GM10248 (cell line): ENCODE data around the gene WWC2.

ENCODE experiments used
- CTCF ChIA-PET: fragments of 300-600 bp; sonication (Branson Sonifier 250); formaldehyde crosslinking; extraction: SDS; loops from one replicate; lab custom pipeline; 2021; ENCODE audit warnings: antibody characterized with exemption; lab: Yijun Ruan, JAX
- POLR2A ChIA-PET: fragments of 350-650 bp; sonication (Branson Sonifier 250); formaldehyde crosslinking; extraction: SDS; loops from one replicate; lab custom pipeline; 2020; ENCODE audit warnings: antibody characterized with exemption; lab: Yijun Ruan, JAX
- DNase-seq: peaks from one replicate; pipeline ENCODE4 v3.0.0; 2012; ENCODE audit errors: extremely low spot score
- TF ChIP-seq, protein P1 (sequence below): IDR thresholded peaks from 2 replicates; pipeline ENCODE4 v1.5.1; 2012; ENCODE audit warnings: mild to moderate bottlenecking, low read depth; ENCODE audit errors: extremely low read depth, missing control alignments, control extremely low read depth

The WWC2 gene

DNA sequence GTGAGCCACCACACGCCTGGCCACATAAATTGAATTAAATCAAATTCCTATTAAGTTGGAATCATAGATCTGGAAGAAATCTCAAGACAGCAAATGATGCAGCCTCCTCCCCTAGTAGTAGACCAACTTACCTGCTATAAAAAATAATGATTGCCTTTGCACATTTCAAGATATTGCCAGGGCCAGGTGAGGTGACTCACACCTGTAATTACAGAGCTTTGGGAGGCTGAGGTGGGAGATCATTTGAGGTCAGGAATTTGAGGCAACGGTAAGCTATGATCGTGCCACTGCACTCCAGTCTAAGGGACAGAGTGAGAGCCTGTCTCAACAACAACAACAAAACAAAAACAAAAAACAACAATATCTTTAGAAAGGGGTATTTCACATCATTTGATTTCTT lies 17.0 kb upstream of the WWC2 start:
- POLR2A ChIA-PET: no interaction called here

DNA sequence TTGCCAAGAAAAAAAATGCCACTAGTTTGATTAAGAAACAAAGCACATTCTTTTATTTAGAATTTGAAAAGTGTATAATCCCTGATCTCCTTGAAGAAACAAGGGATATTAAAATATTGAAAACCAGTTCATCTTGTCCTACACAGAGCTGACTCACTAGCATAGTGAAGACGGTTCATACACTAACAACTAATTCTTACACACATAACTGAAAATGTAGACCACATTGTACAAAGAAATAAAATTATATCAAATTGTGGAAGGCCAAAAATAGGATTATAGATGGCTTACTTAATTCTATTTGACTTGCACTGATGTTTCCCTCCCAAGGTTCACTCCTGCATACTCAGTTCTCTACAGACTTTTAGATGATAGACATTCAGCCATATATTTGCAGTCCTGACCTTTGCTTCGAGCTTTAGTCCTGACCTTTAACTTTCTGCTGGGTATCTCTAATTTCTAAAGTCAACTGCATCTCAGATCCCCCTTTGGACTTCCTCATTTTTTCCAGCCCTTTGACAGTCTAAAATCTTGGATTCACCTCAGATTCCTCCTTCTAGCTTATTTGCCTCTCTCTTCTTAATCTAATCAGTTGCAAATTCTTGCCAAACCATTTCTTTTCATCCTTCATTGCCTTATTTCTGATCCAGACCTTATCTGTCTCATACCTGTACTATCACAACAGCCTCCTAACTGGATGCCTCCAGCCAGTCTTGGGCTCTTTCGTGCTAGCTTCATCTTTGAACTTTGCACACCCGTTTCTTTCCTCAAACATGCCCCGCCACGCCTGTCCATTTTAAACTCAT lies 4.5 kb upstream of the WWC2 start:
- ChIA-PET CTCF (interaction anchor here (1.2 kb wide), 1 partner anchor 167 kb away, joined by 3 read pairs; no protein-coding TSS in a partner anchor), POLR2A (no interaction called here)
- no peak for DNase-seq

More for the DNA sequence above, 17.0 kb upstream of the WWC2 start:
- DNase-seq: no peak
- TF ChIP-seq, protein P1, sequence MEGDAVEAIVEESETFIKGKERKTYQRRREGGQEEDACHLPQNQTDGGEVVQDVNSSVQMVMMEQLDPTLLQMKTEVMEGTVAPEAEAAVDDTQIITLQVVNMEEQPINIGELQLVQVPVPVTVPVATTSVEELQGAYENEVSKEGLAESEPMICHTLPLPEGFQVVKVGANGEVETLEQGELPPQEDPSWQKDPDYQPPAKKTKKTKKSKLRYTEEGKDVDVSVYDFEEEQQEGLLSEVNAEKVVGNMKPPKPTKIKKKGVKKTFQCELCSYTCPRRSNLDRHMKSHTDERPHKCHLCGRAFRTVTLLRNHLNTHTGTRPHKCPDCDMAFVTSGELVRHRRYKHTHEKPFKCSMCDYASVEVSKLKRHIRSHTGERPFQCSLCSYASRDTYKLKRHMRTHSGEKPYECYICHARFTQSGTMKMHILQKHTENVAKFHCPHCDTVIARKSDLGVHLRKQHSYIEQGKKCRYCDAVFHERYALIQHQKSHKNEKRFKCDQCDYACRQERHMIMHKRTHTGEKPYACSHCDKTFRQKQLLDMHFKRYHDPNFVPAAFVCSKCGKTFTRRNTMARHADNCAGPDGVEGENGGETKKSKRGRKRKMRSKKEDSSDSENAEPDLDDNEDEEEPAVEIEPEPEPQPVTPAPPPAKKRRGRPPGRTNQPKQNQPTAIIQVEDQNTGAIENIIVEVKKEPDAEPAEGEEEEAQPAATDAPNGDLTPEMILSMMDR: no peak
- CTCF ChIA-PET: interaction anchor here (1.0 kb wide), 1 partner anchor 9 kb away, joined by 7 read pairs; no protein-coding TSS in a partner anchor

DNA sequence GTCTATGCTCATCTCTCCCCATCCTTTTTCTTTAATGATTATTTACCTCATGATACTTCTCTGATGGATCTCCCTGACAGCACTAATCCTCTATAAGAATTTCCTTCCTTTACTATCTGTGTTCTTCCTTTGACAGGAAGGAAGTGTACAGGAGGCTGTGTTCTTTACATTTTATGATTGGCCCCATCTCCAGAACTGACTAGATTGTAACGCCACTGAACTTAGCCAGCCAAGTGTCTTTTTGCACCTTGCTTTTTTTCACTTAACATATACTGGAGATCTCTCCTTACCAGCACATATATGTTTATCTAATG lies 3.9 kb upstream of the WWC2 start:
- POLR2A ChIA-PET: no interaction called here
- no peak for DNase-seq
- TF ChIP-seq, protein P1: no peak
- CTCF ChIA-PET: interaction anchor here (1.2 kb wide), 1 partner anchor 167 kb away, joined by 3 read pairs; no protein-coding TSS in a partner anchor

More for the DNA sequence above, 4.5 kb upstream of the WWC2 start:
- TF ChIP-seq, protein P1: no peak

DNA sequence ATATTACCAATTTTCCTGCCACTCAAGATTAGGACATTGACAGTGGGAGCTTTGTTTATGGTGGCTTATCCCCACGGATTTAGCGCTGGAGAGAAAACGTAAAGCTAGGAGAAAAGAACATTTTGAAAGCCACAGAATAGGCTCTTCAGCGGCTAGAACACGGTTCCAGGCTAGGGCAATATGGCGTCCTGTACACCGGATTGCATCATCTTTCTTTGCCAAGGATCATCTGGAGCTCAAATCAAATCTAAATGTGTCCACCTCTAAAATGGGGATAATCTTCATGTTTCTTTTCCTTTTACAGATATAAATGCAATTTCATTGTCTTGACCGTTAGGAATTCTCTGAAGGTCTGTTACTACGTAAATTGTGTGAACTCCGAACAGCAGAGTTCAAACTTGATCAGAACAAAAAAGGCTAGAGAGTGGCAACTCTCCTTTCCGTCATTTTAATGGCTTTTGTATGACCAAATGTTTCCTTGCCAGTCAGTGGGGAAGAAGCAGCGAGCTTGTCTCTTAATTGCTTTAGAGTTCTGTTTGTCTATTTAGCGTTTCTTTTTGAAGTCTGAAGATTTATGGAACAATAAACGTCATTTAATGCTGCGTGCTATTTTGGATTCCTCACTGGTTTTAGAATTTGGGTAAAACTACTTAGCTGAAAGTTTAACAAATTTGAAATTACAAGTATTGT lies 2.6 kb upstream of the WWC2 start:
- ChIA-PET CTCF (interaction anchor here (1.2 to 1.3 kb wide), 2 partner anchors 8 to 22 kb away, joined by 3 to 4 read pairs; no protein-coding TSS in a partner anchor), POLR2A (no interaction called here)
- no peak for DNase-seq
- TF ChIP-seq, protein P1: no peak

DNA sequence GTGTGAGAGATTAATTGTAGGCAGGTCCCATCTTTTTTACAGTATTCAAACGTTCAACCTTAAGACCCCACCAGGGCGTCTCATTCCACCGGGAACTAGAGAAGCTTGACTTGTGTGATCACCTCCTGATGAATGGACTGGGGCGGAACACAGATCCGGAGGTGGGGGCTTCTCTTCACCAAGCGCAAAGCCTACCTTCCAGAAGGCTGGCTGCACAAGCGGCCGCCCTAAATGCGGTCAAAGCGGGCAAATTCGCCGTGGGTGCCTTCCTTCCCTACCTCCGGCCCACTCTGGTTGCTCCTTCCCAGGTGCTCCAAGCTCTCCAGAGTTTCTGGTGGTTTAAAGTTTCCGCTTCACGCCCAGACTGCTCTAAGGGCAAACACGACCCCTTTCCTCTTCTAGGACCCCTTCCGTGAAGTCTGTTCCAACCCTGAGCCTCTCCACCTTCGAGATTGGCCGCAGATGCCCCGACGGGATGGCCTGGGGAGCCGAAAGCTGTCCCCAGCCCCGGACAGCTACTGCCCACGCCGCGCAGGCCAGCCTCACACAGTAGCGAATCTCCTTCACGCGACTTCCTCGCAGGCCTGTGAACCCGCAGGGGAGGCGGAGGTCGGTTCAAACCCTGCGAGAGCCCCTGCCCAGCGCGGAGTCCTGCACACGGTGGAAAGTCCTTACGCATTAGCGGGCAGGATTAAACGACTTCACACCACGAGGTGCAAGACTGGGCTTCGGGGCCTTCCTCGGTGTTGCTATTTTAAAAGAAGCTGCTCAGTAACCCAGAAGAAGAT lies 1.6 kb upstream of the WWC2 start:
- TF ChIP-seq, protein P1: no peak
- ChIA-PET POLR2A (no interaction called here), CTCF (interaction anchor here (1.3 kb wide), 1 partner anchor 23 kb away, joined by 3 read pairs; no protein-coding TSS in a partner anchor)
- peak; percentile 14 for DNase-seq
